Neural progenitor cell (in vitro differentiated cells): ENCODE data around the gene RNF144A.

ENCODE experiments used
- EZH2 ChIP-seq: fragments of 200-600 bp; sonication (generic); IDR thresholded peaks from 2 replicates; pipeline ENCODE4 v1.6.1; 2017; ENCODE audit warnings: antibody characterized with exemption, mild to moderate bottlenecking, moderate library complexity
- EZH2phosphoT487 ChIP-seq: fragments of 200-600 bp; sonication (generic); IDR thresholded peaks from 2 replicates; pipeline ENCODE4 v1.6.1; 2017; ENCODE audit warnings: antibody characterized with exemption
- TF ChIP-seq, protein P1 (sequence below): fragments of 200-600 bp; sonication (generic); IDR thresholded peaks from 2 replicates; pipeline ENCODE4 v1.5.1; 2017; ENCODE audit warnings: antibody characterized with exemption, mild to moderate bottlenecking

DNA sequence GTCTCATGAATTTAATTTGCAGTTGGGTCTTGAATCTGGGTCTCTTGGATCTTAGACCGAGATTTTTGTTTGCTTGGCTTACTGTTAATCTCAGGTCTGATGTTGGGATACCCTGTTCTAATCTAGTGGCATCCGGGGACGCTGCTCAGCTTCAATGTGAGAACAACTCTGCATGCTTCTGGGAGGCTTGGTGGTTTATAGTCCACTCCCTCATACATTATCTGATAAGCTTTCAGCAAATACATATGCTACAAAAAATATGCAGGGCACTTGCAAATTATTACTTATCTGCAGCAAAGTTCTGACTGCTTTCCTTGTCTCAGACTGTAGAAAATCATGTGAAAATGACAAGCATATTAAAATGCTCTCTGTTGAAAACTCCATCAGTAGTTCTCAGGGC lies 39.4 kb downstream of the RNF144A start:
- TF ChIP-seq EZH2 (no peak), EZH2phosphoT487 (no peak)
- TF ChIP-seq, protein P1, sequence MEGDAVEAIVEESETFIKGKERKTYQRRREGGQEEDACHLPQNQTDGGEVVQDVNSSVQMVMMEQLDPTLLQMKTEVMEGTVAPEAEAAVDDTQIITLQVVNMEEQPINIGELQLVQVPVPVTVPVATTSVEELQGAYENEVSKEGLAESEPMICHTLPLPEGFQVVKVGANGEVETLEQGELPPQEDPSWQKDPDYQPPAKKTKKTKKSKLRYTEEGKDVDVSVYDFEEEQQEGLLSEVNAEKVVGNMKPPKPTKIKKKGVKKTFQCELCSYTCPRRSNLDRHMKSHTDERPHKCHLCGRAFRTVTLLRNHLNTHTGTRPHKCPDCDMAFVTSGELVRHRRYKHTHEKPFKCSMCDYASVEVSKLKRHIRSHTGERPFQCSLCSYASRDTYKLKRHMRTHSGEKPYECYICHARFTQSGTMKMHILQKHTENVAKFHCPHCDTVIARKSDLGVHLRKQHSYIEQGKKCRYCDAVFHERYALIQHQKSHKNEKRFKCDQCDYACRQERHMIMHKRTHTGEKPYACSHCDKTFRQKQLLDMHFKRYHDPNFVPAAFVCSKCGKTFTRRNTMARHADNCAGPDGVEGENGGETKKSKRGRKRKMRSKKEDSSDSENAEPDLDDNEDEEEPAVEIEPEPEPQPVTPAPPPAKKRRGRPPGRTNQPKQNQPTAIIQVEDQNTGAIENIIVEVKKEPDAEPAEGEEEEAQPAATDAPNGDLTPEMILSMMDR = no peak
